Trophoblast cell (in vitro differentiated cells and primary cell): ENCODE data around the gene C10orf67.
"Not testable (repeated sequence)": the region's sequence is repeated elsewhere in the genome, so short reads cannot be mapped to it uniquely, and the experiment has no call there.

Experiments used
- DNase-seq, 2 donors: peaks; one replicate each; pipeline ENCODE4 v3.0.0-alpha.2; 2016
- H2AFZ ChIP-seq: 2 replicates; pipeline ENCODE4 v1.6.1; 2013; ENCODE audit warnings: low read length, moderate library complexity, mild to moderate bottlenecking; ENCODE audit not compliant: insufficient read depth, poor library complexity
- H2AK5ac ChIP-seq: 2 replicates; pipeline ENCODE4 v1.6.1; 2013; ENCODE audit warnings: mild to moderate bottlenecking, low read length
- H2BK120ac ChIP-seq: 2 replicates; pipeline ENCODE4 v1.6.1; 2013; ENCODE audit warnings: low read length, mild to moderate bottlenecking, moderate library complexity; ENCODE audit not compliant: insufficient read depth, poor library complexity
- H2BK12ac ChIP-seq: 2 replicates; pipeline ENCODE4 v1.6.1; 2013; ENCODE audit warnings: mild to moderate bottlenecking, low read length, moderate library complexity
- H2BK5ac ChIP-seq: 2 replicates; pipeline ENCODE4 v1.6.1; 2013; ENCODE audit warnings: low read length, low read depth, moderate library complexity, mild to moderate bottlenecking; ENCODE audit not compliant: poor library complexity
- H3K14ac ChIP-seq: 2 replicates; pipeline ENCODE4 v1.6.1; 2013; ENCODE audit warnings: mild to moderate bottlenecking, low read length
- H3K18ac ChIP-seq: 2 replicates; pipeline ENCODE4 v1.6.1; 2013; ENCODE audit warnings: mild to moderate bottlenecking, low read length
- H3K23ac ChIP-seq: 2 replicates; pipeline ENCODE4 v1.6.1; 2013; ENCODE audit warnings: low read length
- H3K27ac ChIP-seq: 2 replicates; pipeline ENCODE4 v1.5.1; 2013; ENCODE audit warnings: low read depth, mild to moderate bottlenecking, inconsistent platforms, low read length, moderate library complexity
- H3K27me3 ChIP-seq: 2 replicates; pipeline ENCODE4 v1.6.1; 2013; ENCODE audit warnings: inconsistent platforms, mild to moderate bottlenecking, low read length, moderate library complexity; ENCODE audit not compliant: insufficient read depth
- H3K36me3 ChIP-seq, 2 experiments: 1 replicate in 1 of 2; 2 replicates in 1 of 2; pipeline ENCODE4 v1.6.1; 2013; ENCODE audit warnings: low read length in 2 of 2, mild to moderate bottlenecking in 2 of 2, moderate library complexity in 1 of 2; ENCODE audit not compliant: insufficient read depth in 2 of 2, control insufficient read depth in 1 of 2
- H3K4ac ChIP-seq: 2 replicates; pipeline ENCODE4 v1.6.1; 2013; ENCODE audit warnings: low read depth, mild to moderate bottlenecking, low read length, moderate library complexity
- H3K4me1 ChIP-seq, 2 experiments: 1 replicate in 1 of 2; 2 replicates in 1 of 2; pipeline ENCODE4 v1.6.1; 2013; ENCODE audit warnings: low read length in 2 of 2, mild to moderate bottlenecking in 2 of 2, moderate library complexity in 1 of 2; ENCODE audit not compliant: insufficient read depth in 2 of 2, control insufficient read depth in 1 of 2
- H3K4me2 ChIP-seq: 2 replicates; pipeline ENCODE4 v1.6.1; 2013; ENCODE audit warnings: inconsistent platforms, mild to moderate bottlenecking, low read length, moderate library complexity
- H3K4me3 ChIP-seq: 2 replicates; pipeline ENCODE4 v1.5.1; 2013; ENCODE audit warnings: mild to moderate bottlenecking, low read depth, low read length, inconsistent platforms
- H3K79me1 ChIP-seq: one replicate; pipeline ENCODE4 v1.6.1; 2013; ENCODE audit warnings: low read length
- H3K79me2 ChIP-seq: 2 replicates; pipeline ENCODE4 v1.6.1; 2013; ENCODE audit warnings: low read length, mild to moderate bottlenecking; ENCODE audit not compliant: control insufficient read depth, insufficient read depth, poor library complexity
- H3K9ac ChIP-seq: 2 replicates; pipeline ENCODE4 v1.6.1; 2013; ENCODE audit warnings: mild to moderate bottlenecking, low read length
- H3K9me3 ChIP-seq: 2 replicates; pipeline ENCODE4 v1.6.1; 2013; ENCODE audit warnings: low read depth, mild to moderate bottlenecking, control low read depth, inconsistent platforms, low read length; ENCODE audit not compliant: insufficient read depth
- H4K12ac ChIP-seq: 2 replicates; pipeline ENCODE4 v1.6.1; 2013; ENCODE audit warnings: low read depth, mild to moderate bottlenecking, low read length, moderate library complexity
- H4K8ac ChIP-seq: 2 replicates; pipeline ENCODE4 v1.6.1; 2013; ENCODE audit warnings: low read depth, mild to moderate bottlenecking, low read length, moderate library complexity
- H4K91ac ChIP-seq: one replicate; pipeline ENCODE4 v1.6.1; 2013; ENCODE audit warnings: low read depth, mild to moderate bottlenecking, low read length, moderate library complexity
- WGBS: extraction: QIAGEN DNeasy Blood & Tissue Kit; methylation state at CpG from one replicate; pipeline ENCODE4 v1.1.7; 2013; ENCODE audit warnings: missing lambda C conversion rate; ENCODE audit not compliant: insufficient read length, insufficient coverage; ENCODE audit errors: extremely low coverage; 5-methylcytosine and 5-hydroxymethylcytosine counted together

The C10orf67 gene

GRCh38 chr10:23275355-23275754, 69.2 kb downstream of the C10orf67 start:
- DNase-seq, result no peak
- H3K4me1 ChIP-seq, result no peaks in the 10 kb centered on the region
- no peak overlapping the region for H4K91ac ChIP-seq
- no peak overlapping the region for H3K4me3 ChIP-seq
- H2AFZ ChIP-seq, result no peak overlapping the region
- no peak overlapping the region for H2AK5ac ChIP-seq
- H2BK5ac ChIP-seq, result no peak overlapping the region
- peaks cover 6% of the 10 kb centered on the region for H3K9me3 ChIP-seq
- no peak overlapping the region for H3K14ac ChIP-seq
- no CpG with 5 or more reads among the region's 2 CpGs for WGBS
- no peak overlapping the region for H3K9ac ChIP-seq
- H2BK120ac ChIP-seq, result no peak overlapping the region
- no peak overlapping the region for H4K8ac ChIP-seq
- H3K23ac ChIP-seq, result peak overlapping the region; percentile 53
- no peak overlapping the region for H3K27ac ChIP-seq
- H3K4ac ChIP-seq, result no peak overlapping the region
- no peak overlapping the region for H4K12ac ChIP-seq
- no peak overlapping the region for H2BK12ac ChIP-seq
- H3K79me2 ChIP-seq, result no peaks in the 10 kb centered on the region
- H3K4me2 ChIP-seq, result no peak overlapping the region
- H3K36me3 ChIP-seq, result no peaks in the 10 kb centered on the region
- no peak overlapping the region for H3K18ac ChIP-seq
- no peaks in the 10 kb centered on the region for H3K27me3 ChIP-seq
- no peaks in the 10 kb centered on the region for H3K79me1 ChIP-seq

- DNase-seq, result peak in 1 of 2 donors; percentile 11
- not testable (repeated sequence) for H3K27ac ChIP-seq, H3K9me3 ChIP-seq, H2AK5ac ChIP-seq, H2BK5ac ChIP-seq, H3K27me3 ChIP-seq, H2AFZ ChIP-seq, H3K9ac ChIP-seq, H3K4me3 ChIP-seq, H4K8ac ChIP-seq, H4K12ac ChIP-seq, H3K14ac ChIP-seq, H2BK120ac ChIP-seq, H3K79me2 ChIP-seq, H2BK12ac ChIP-seq, H3K36me3 ChIP-seq, H3K18ac ChIP-seq, H3K23ac ChIP-seq, H3K4me1 ChIP-seq, H3K4ac ChIP-seq, H4K91ac ChIP-seq, H3K79me1 ChIP-seq, H3K4me2 ChIP-seq
- WGBS, result no CpG with 5 or more reads among the region's 9 CpGs
Measured at GRCh38 chr10:23274179-23274578, 70.4 kb downstream of the C10orf67 start.

GRCh38 chr10:23270531-23270930, 74.1 kb downstream of the C10orf67 start:
- Histone ChIP-seq H3K79me2 (no peaks in the 10 kb centered on the region), H2AK5ac (no peak overlapping the region), H2BK12ac (no peak overlapping the region), H3K4me1 (no peaks in the 10 kb centered on the region), H3K23ac (no peak overlapping the region), H3K9me3 (peaks cover 6% of the 10 kb centered on the region), H3K18ac (no peak overlapping the region), H4K8ac (no peak overlapping the region), H3K79me1 (no peaks in the 10 kb centered on the region), H2BK120ac (no peak overlapping the region), H2BK5ac (no peak overlapping the region), H3K27ac (no peak overlapping the region), H3K4ac (no peak overlapping the region), H3K14ac (no peak overlapping the region), H4K91ac (no peak overlapping the region), H3K4me3 (no peak overlapping the region), H3K27me3 (no peaks in the 10 kb centered on the region), H2AFZ (no peak overlapping the region), H3K36me3 (no peaks in the 10 kb centered on the region), H3K9ac (no peak overlapping the region), H3K4me2 (no peak overlapping the region), H4K12ac (no peak overlapping the region)
- WGBS, result no CpG with 5 or more reads among the region's 3 CpGs
- no peak for DNase-seq

GRCh38 chr10:23263441-23264164, 81.0 kb downstream of the C10orf67 start:
- H3K4me3 ChIP-seq, result no peak overlapping the region
- H2AFZ ChIP-seq, result no peak overlapping the region
- H3K4me2 ChIP-seq, result no peak overlapping the region
- no peak overlapping the region for H3K4ac ChIP-seq
- no peak overlapping the region for H2BK12ac ChIP-seq
- no peak overlapping the region for H4K91ac ChIP-seq
- no peaks in the 10 kb centered on the region for H3K79me2 ChIP-seq
- H3K4me1 ChIP-seq, result no peaks in the 10 kb centered on the region
- no peak overlapping the region for H3K23ac ChIP-seq
- H3K36me3 ChIP-seq, result no peaks in the 10 kb centered on the region
- no peak overlapping the region for H2BK5ac ChIP-seq
- no peak overlapping the region for H3K9ac ChIP-seq
- no peak overlapping the region for H3K18ac ChIP-seq
- H3K79me1 ChIP-seq, result no peaks in the 10 kb centered on the region
- H4K12ac ChIP-seq, result no peak overlapping the region
- H2BK120ac ChIP-seq, result no peak overlapping the region
- H3K9me3 ChIP-seq, result no peaks in the 10 kb centered on the region
- no peak overlapping the region for H3K14ac ChIP-seq
- no peak overlapping the region for H4K8ac ChIP-seq
- H3K27me3 ChIP-seq, result no peaks in the 10 kb centered on the region
- no peak for DNase-seq
- H3K27ac ChIP-seq, result no peak overlapping the region
- H2AK5ac ChIP-seq, result no peak overlapping the region
- WGBS, result no CpG with 5 or more reads among the region's 9 CpGs
